HL-60 (cell line): ENCODE results near the gene SBK3.

Experiments
- DNase-seq, 2 experiments: peaks; one replicate each; pipeline ENCODE4 v3.0.0-alpha.2; 2010 to 2020; ENCODE audit warnings: low read depth in 1 of 2, low spot score in 1 of 2
- H3K27ac ChIP-seq: fragments of 250-450 bp; sonication (Bioruptor Pico); replicated peaks from 2 replicates; pipeline ENCODE4 v1.5.1; 2020; ENCODE audit warnings: mild to moderate bottlenecking, moderate library complexity
- H3K27me3 ChIP-seq: fragments of 250-450 bp; sonication (Bioruptor Pico); 2 replicates; pipeline ENCODE4 v1.5.1; 2021; ENCODE audit warnings: mild to moderate bottlenecking, moderate library complexity; ENCODE audit not compliant: insufficient read depth, poor library complexity, severe bottlenecking
- H3K4me3 ChIP-seq: replicated peaks from 2 replicates; pipeline ENCODE4 v1.5.1; 2011; ENCODE audit warnings: mild to moderate bottlenecking, control low read depth, low read length; ENCODE audit not compliant: insufficient read depth
- CTCF ChIP-seq: IDR thresholded peaks from one replicate; pipeline ENCODE4 v1.5.1; 2011; ENCODE audit warnings: low read length, control low read depth, inconsistent platforms; ENCODE audit not compliant: insufficient read depth
- GABPA ChIP-seq: IDR thresholded peaks from 2 replicates; pipeline ENCODE4 v1.6.1; 2012; ENCODE audit warnings: low read depth
- POLR2AphosphoS5 ChIP-seq: IDR thresholded peaks from 2 replicates; pipeline ENCODE4 v1.6.1; 2012; ENCODE audit warnings: low read depth
- REST ChIP-seq: IDR thresholded peaks from 2 replicates; pipeline ENCODE4 v1.6.1; 2012; ENCODE audit warnings: low read depth; ENCODE audit not compliant: insufficient replicate concordance
- SPI1 ChIP-seq: IDR thresholded peaks from 2 replicates; pipeline ENCODE4 v1.6.1; 2012; ENCODE audit warnings: low read depth, mild to moderate bottlenecking, borderline replicate concordance

Gene SBK3

GRCh38 chr19:55536951-55537740 lies 8.2 kb downstream of the SBK3 start, which contains the start of gene SBK2:
Gene SBK2, minus strand, starts transcription at chr19:55537133. Its CDS starts 839 bp downstream, at chr19:55536294.
- Histone ChIP-seq H3K27me3 (no peaks in the 10 kb centered on the region), H3K4me3 (no peak within 1 kb of the TSS), H3K27ac (no peak within 1 kb of the TSS)
- no peak for DNase-seq
- TF ChIP-seq REST (no peak), GABPA (no peak), SPI1 (no peak), CTCF (no peak), POLR2AphosphoS5 (no peak)

GRCh38 chr19:55536366-55536765 lies 9.0 kb downstream of the SBK3 start:
- no peak overlapping the region for H3K27ac ChIP-seq
- TF ChIP-seq SPI1 (no peak), REST (no peak)
- H3K4me3 ChIP-seq, result no peak overlapping the region
- DNase-seq, result no peak
- H3K27me3 ChIP-seq, result no peaks in the 10 kb centered on the region

- H3K4me3 ChIP-seq, result no peak overlapping the region
- no peak for DNase-seq
- no peak overlapping the region for H3K27ac ChIP-seq
- no peaks in the 10 kb centered on the region for H3K27me3 ChIP-seq
- TF ChIP-seq GABPA, result no peak
- TF ChIP-seq POLR2AphosphoS5, result no peak
- no peak for TF ChIP-seq CTCF
- no peak for TF ChIP-seq SPI1
- TF ChIP-seq REST, result no peak
These were observed 9.4 kb downstream of the SBK3 start for GRCh38 chr19:55535965-55536350.
